GM23248 (cell line): ENCODE data around the gene TMEM270.

ENCODE experiments used
- EZH2 ChIP-seq: fragments of 200-600 bp; sonication (generic); IDR thresholded peaks from 2 replicates; pipeline ENCODE4 v1.6.1; 2018; ENCODE audit warnings: antibody characterized with exemption, mild to moderate bottlenecking; ENCODE audit not compliant: insufficient read depth, poor library complexity, severe bottlenecking
- EZH2phosphoT487 ChIP-seq: fragments of 200-600 bp; sonication (generic); IDR thresholded peaks from 2 replicates; pipeline ENCODE4 v1.6.1; 2018; ENCODE audit warnings: antibody characterized with exemption, moderate library complexity, mild to moderate bottlenecking, low read depth; ENCODE audit not compliant: insufficient read depth

DNA sequence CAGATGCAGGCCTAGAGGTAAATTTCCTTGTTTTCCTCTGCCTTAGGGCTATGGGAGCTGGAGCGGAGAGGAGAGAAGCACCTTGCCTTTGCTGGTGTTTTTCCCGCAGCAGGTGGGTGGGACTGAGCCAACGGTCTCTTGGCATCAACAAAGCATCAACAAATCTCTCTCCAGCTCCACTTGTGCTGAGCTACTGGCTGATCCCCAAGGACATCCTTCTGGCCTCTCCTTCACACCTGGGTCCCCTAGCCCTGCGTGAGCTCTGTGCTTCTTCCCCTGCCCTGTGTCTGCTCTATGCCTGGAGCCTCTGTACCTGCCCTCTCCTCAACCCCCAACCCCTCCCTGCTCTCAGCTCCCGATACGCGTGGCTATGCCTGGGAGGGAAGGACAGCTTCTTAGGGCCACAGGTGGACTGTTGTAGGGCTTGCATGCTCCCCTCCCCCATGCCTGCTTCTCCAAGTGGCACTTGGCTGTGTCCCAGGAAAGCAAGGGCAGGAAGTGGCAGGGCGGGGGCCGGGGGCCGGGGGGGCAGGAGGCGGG, 33.3 kb upstream of the TMEM270 start:
- TF ChIP-seq EZH2phosphoT487 (no peak), EZH2 (no peak)
